Left ventricle myocardium inferior (tissue), 1 donor: ENCODE results near the gene MYO1H. TPM values are rescaled to one million over a fixed set of nuclear protein-coding genes. Genes with fewer than 3 reads are reported as not detected.

Experiments
- DNase-seq: peaks from one replicate; pipeline ENCODE4 v3.0.0-alpha.2; 2020
- H3K27ac ChIP-seq: fragments of 200-600 bp; replicated peaks from 2 replicates; pipeline ENCODE4 v1.8.0; 2021
- H3K27me3 ChIP-seq: fragments of 200-600 bp; 2 replicates; pipeline ENCODE4 v1.8.0; 2021; ENCODE audit warnings: low read depth
- H3K36me3 ChIP-seq: fragments of 200-600 bp; 2 replicates; pipeline ENCODE4 v1.8.0; 2021
- H3K4me1 ChIP-seq: fragments of 200-600 bp; 2 replicates; pipeline ENCODE4 v1.8.0; 2021
- H3K4me3 ChIP-seq: fragments of 200-600 bp; 2 replicates; pipeline ENCODE4 v1.8.0; 2021; ENCODE audit warnings: mild to moderate bottlenecking, moderate library complexity
- H3K9me3 ChIP-seq: fragments of 200-600 bp; replicated peaks from 2 replicates; pipeline ENCODE4 v1.8.0; 2021
- intact Hi-C: fragments of 100-400 bp; cut with micrococcal nuclease; formaldehyde crosslinking; loops from one replicate; pipeline ENCODE4 v1.11.0; 2022
- total RNA-seq: library from RNA; stranded (reverse); fragmentation: NEBNext Ultra II Directional; extraction: Animal tissue kit (Norgen Biotek cat#: 25700); gene quantifications from one replicate; pipeline ENCODE4 v1.2.1, GENCODE V29; 2021
- TF ChIP-seq, protein P1 (sequence below): fragments of 200-600 bp; IDR thresholded peaks from 2 replicates; pipeline ENCODE4 v1.8.0; 2021; ENCODE audit warnings: antibody characterized with exemption, mild to moderate bottlenecking, borderline replicate concordance
- donor health status: DM: no; HTN: yes; CAD: no; lungs with severe emphysema.

The MYO1H gene
- total RNA-seq, 1 donor from 2014 or later, result 0.16 TPM

DNA sequence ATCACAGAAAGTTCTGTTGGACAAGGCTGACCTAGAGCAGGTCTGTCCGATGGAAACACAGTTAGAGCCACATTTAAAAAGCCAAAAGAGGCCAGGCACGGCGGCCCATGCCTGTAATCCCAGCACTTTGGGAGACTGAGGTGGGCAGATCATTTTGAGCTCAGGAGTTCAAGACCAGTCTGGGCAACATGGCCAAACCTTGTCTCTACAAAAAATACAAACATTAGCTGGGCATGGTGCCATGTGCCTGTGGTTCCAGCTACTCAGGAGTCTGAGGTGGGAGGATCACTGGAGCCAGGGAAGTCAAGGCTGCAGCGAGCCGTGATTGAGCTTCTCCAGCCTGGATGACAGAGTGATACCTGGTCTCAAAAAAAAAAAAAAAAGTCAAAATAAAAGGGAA is 144.7 kb downstream of the MYO1H start:
- no peak for DNase-seq
- Histone ChIP-seq H3K36me3 (peaks cover 91% of the 10 kb centered on the region), H3K9me3 (no peaks in the 10 kb centered on the region), H3K4me1 (no peaks in the 10 kb centered on the region), H3K27me3 (no peaks in the 10 kb centered on the region), H3K27ac (no peak overlapping the region), H3K4me3 (no peak overlapping the region)
- TF ChIP-seq, protein P1, sequence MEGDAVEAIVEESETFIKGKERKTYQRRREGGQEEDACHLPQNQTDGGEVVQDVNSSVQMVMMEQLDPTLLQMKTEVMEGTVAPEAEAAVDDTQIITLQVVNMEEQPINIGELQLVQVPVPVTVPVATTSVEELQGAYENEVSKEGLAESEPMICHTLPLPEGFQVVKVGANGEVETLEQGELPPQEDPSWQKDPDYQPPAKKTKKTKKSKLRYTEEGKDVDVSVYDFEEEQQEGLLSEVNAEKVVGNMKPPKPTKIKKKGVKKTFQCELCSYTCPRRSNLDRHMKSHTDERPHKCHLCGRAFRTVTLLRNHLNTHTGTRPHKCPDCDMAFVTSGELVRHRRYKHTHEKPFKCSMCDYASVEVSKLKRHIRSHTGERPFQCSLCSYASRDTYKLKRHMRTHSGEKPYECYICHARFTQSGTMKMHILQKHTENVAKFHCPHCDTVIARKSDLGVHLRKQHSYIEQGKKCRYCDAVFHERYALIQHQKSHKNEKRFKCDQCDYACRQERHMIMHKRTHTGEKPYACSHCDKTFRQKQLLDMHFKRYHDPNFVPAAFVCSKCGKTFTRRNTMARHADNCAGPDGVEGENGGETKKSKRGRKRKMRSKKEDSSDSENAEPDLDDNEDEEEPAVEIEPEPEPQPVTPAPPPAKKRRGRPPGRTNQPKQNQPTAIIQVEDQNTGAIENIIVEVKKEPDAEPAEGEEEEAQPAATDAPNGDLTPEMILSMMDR, result no peak
- intact Hi-C loops, result no loop called here

DNA sequence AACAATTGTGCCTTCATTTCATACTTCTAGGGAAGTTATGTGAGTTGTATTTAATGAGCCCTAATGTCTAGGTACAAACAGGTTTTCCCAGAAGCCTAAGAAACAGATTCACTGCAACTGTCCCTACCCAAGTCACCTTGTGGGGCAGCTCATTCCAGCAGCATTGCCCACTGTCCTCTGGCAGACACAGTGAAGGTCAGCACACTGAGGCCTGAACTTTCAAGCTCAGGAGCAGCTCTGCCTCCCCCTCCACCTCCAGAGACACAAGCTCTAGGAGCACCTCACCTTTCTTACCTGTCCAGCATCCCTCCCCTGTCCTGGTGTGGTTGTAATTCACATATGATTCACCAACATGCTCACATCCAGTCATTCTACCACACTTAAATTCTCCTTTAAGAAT is 145.4 kb downstream of the MYO1H start:
- intact Hi-C loops, result no loop called here
- H3K36me3 ChIP-seq, result peaks cover 91% of the 10 kb centered on the region

DNA sequence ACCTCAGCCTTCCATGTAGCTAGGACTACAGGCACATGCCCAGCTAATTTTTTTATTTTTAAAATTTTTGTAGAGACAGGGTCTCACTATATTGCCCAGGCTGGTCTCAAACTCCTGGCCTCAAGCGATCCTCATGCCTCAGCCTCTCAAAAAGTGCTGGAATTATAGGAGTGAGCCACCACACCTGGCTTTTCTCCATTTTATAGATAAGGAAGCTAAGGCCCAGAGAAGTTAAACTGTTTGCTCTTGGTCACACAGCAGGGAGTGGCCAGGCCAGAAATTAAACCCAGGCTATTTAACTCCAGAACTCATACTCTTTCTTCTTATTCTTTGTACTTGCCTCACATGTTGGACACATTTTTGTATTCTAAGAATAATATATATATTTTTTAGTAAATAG is 146.2 kb downstream of the MYO1H start:
- H3K4me1 ChIP-seq, result no peaks in the 10 kb centered on the region
- H3K4me3 ChIP-seq, result no peak overlapping the region
- DNase-seq, result no peak
- intact Hi-C loops, result no loop called here
- H3K36me3 ChIP-seq, result peaks cover 91% of the 10 kb centered on the region
- no peaks in the 10 kb centered on the region for H3K9me3 ChIP-seq
- no peak overlapping the region for H3K27ac ChIP-seq
- TF ChIP-seq, protein P1, result no peak
- no peaks in the 10 kb centered on the region for H3K27me3 ChIP-seq

More for the DNA sequence above, 145.4 kb downstream of the MYO1H start:
- Histone ChIP-seq H3K27ac (peak overlapping the region; percentile 47), H3K27me3 (no peaks in the 10 kb centered on the region), H3K4me3 (no peak overlapping the region), H3K4me1 (no peaks in the 10 kb centered on the region), H3K9me3 (no peaks in the 10 kb centered on the region)
- TF ChIP-seq, protein P1, result no peak
- no peak for DNase-seq

DNA sequence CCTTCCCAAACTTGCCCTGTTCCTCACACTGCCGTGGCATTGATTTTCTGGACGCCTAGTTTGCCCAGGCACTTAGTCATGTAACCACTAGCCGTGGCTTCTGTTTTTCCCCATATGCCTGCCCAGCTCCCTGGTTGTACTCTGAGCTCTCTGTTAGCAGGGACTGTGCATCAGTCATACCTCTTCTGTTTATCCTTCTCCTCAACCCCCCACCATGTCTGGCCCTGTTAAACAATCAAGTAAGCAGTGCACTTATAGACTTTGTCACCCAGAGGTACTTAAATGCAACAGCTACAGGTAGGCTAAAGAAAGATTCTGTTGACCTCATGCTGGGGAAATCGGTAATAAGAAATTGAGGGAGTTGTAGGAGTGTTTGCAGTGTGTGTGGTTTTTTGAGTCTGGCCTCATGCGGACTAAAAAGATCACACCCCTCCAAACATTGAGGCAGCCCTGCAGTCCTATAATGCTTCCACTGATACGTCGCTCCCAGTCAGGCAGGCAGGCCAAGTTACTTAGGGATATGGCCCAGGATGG is 146.7 kb downstream of the MYO1H start:
- intact Hi-C loops, result no loop called here
- no peak for DNase-seq
- Histone ChIP-seq H3K27me3 (no peaks in the 10 kb centered on the region), H3K36me3 (peaks cover 91% of the 10 kb centered on the region), H3K4me3 (no peak overlapping the region), H3K4me1 (no peaks in the 10 kb centered on the region), H3K9me3 (no peaks in the 10 kb centered on the region), H3K27ac (no peak overlapping the region)
- TF ChIP-seq, protein P1, result no peak

DNA sequence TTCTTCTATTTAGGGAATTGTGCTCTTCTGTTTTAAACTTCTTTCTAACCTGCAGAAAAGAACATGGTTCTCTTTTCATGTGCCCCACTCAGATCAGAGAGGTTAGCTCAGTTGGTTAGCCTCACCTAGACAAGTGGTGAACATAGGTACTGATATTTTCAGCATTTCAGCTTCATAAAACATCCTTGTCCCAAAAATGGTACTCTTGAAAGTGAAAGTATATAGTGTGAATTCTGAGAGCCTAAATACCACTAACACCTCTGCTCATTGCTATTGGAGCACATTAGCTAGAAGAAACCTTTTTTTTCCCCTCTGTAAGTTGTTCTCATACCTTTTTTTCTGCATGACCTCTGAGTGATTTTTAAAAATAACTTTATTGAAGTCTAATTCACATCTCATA is 147.3 kb downstream of the MYO1H start:
- Histone ChIP-seq H3K9me3 (no peaks in the 10 kb centered on the region), H3K27me3 (no peaks in the 10 kb centered on the region), H3K4me1 (no peaks in the 10 kb centered on the region), H3K27ac (no peak overlapping the region), H3K36me3 (peaks cover 91% of the 10 kb centered on the region), H3K4me3 (no peak overlapping the region)
- no peak for DNase-seq
- TF ChIP-seq, protein P1, result no peak
- intact Hi-C loops, result no loop called here
